Measurements from ENCODE around the gene SEMA5B. TPM values are rescaled to one million over a fixed set of nuclear protein-coding genes. Genes with fewer than 3 reads are reported as not detected.

SEMA5B gene
- total and polyA plus RNA-seq, 9 of the 15 experiments (the other 6 are each of a cell fraction or from before 2014, with no cell fraction given): not detected

- TF ChIP-seq, protein P1, sequence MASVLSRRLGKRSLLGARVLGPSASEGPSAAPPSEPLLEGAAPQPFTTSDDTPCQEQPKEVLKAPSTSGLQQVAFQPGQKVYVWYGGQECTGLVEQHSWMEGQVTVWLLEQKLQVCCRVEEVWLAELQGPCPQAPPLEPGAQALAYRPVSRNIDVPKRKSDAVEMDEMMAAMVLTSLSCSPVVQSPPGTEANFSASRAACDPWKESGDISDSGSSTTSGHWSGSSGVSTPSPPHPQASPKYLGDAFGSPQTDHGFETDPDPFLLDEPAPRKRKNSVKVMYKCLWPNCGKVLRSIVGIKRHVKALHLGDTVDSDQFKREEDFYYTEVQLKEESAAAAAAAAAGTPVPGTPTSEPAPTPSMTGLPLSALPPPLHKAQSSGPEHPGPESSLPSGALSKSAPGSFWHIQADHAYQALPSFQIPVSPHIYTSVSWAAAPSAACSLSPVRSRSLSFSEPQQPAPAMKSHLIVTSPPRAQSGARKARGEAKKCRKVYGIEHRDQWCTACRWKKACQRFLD (CRISPR knock-in tag; IDR thresholded peaks at IDR 0.05): no peak
- TF ChIP-seq CLOCK (CRISPR knock-in tag; IDR thresholded peaks at IDR 0.05; ENCODE audit: borderline replicate concordance) (no peak), KLF10 (CRISPR knock-in tag; IDR thresholded peaks at IDR 0.05) (no peak), POLR2B (IDR thresholded peaks at IDR 0.05; ENCODE audit: low read depth, partially characterized antibody) (no peak)
Measured at GRCh38 chr3:122903171-122903570, 124.4 kb downstream of the SEMA5B start (continued).

GRCh38 chr3:122902326-122902725 lies 125.2 kb downstream of the SEMA5B start:
- POLR2A ChIA-PET: no interaction called here

More at GRCh38 chr3:122902326-122902725, 125.2 kb downstream of the SEMA5B start:
- 0% methylated on average over 2 of the region's 2 CpGs for WGBS (ENCODE audit: insufficient coverage, low coverage, missing lambda C conversion rate)
- H3K27me3 ChIP-seq (ENCODE audit: control insufficient read depth in 2 of 2, insufficient read depth in 2 of 2, low read length in 2 of 2): no peaks in the 10 kb centered on the region; a peak in 1 of 5 replicates
- in situ Hi-C loops (cut with MboI) (no loop called here), intact Hi-C loops (cut with micrococcal nuclease) (no loop called here)
- H3K9me1 ChIP-seq (ENCODE audit: control insufficient read depth, insufficient read depth, low read length): no peaks in the 10 kb centered on the region
- no TSS peak for BruUV-seq (replicated peaks)
- H2AFZ ChIP-seq (ENCODE audit: low read depth, low read length): no peak overlapping the region
- no peak for DNase-seq (ENCODE audit: extremely low read depth in 1 of 4, low spot score in 3 of 4)
- no peak overlapping the region for H3K4me3 ChIP-seq
- no peak for FAIRE-seq
- H3K9ac ChIP-seq (ENCODE audit: insufficient read depth in 1 of 2, low read depth in 2 of 2, low read length in 2 of 2): no peak overlapping the region
- H3K4me2 ChIP-seq (ENCODE audit: insufficient read depth, low read length): no peak overlapping the region
- TF ChIP-seq JUND (IDR thresholded peaks at IDR 0.05; ENCODE audit: borderline replicate concordance, low read depth, low read length) (0 out of 2 replicates have a peak, but pooled peaks have one; percentile 13), JUND (tag; IDR thresholded peaks at IDR 0.05; ENCODE audit: borderline replicate concordance, low read depth, low read length) (no peak), ZNF384 (IDR thresholded peaks at IDR 0.05; ENCODE audit: low read depth, low read length) (peak; percentile 12; the same call in 1 of the 2 replicates), ZBTB1 (CRISPR knock-in tag; IDR thresholded peaks at IDR 0.05; ENCODE audit: borderline replicate concordance, low read depth) (no peak), NR3C1 (CRISPR knock-in tag; IDR thresholded peaks at IDR 0.05) (no peak), ATF3 (IDR thresholded peaks at IDR 0.05) (peak; percentile 19; the same call in 1 of the 2 replicates), ATF3 (CRISPR knock-in tag; conservative IDR thresholded peaks at IDR 0.05) (no peak), FOSL1 (tag; conservative IDR thresholded peaks at IDR 0.05) (peak; percentile 61)
- no peaks in the 10 kb centered on the region for H4K20me1 ChIP-seq (replicated peaks; ENCODE audit: control insufficient read depth, insufficient read depth, low read length)
- H3K36me3 ChIP-seq (ENCODE audit: control insufficient read depth, insufficient read depth, low read length): no peaks in the 10 kb centered on the region
- H3K79me2 ChIP-seq (ENCODE audit: control insufficient read depth, insufficient read depth, low read length): no peaks in the 10 kb centered on the region
- no peak for ATAC-seq
- no peaks in the 10 kb centered on the region; the same call in 1 of the 2 replicates for H3K9me3 ChIP-seq (replicated peaks; ENCODE audit: control insufficient read depth, insufficient read depth, low read depth, low read length)
- H3K4me1 ChIP-seq (replicated peaks in 1 of 2; ENCODE audit: control insufficient read depth in 2 of 2, insufficient read depth in 2 of 2, low read length in 2 of 2): no peaks in the 10 kb centered on the region
- CTCF ChIA-PET (ENCODE audit: low intra/inter-chr PET ratio): no interaction called here
- no peak overlapping the region for H3K27ac ChIP-seq (ENCODE audit: extremely low read depth, low read depth, low read length)

All from K562 (cell line).